Activated CD4-positive, alpha-beta T cell treated with anti-CD3 and anti-CD28 coated beads, Interleukin-2, amount 10 ng/mL, durations not matched to agents 24 days and 14 days (primary cell): ENCODE results near the gene SCAF11. TPM values are rescaled to one million over a fixed set of nuclear protein-coding genes. Genes with fewer than 3 reads are reported as not detected.

Source experiments
- DNase-seq: peaks from one replicate; pipeline ENCODE4 v3.0.0; 2022
- H3K27ac Mint-ChIP-seq: one replicate; pipeline ENCODE4 v1.8.0; 2022; ENCODE audit warnings: mild to moderate bottlenecking, mixed read lengths
- H3K27me3 Mint-ChIP-seq: one replicate; pipeline ENCODE4 v1.8.0; 2022; ENCODE audit warnings: mixed read lengths
- H3K36me3 Mint-ChIP-seq: one replicate; pipeline ENCODE4 v1.8.0; 2022; ENCODE audit warnings: low read depth, mild to moderate bottlenecking, mixed read lengths
- H3K4me1 Mint-ChIP-seq: one replicate; pipeline ENCODE4 v1.8.0; 2021; ENCODE audit warnings: mixed read lengths
- H3K4me3 Mint-ChIP-seq: one replicate; pipeline ENCODE4 v1.8.0; 2022; ENCODE audit warnings: mild to moderate bottlenecking, moderate library complexity, mixed read lengths
- H3K9me3 Mint-ChIP-seq: one replicate; pipeline ENCODE4 v1.8.0; 2021; ENCODE audit warnings: mixed read lengths
- intact Hi-C: fragments of 100-400 bp; cut with micrococcal nuclease; formaldehyde crosslinking; loops from one replicate; pipeline ENCODE4 v1.15.1; 2023
- total RNA-seq: library from RNA; stranded (reverse); gene quantifications from 2 replicates; pipeline ENCODE4 v1.2.3, GENCODE V29; 2022

The SCAF11 gene
- total RNA-seq, 1 donor from 2014 or later = 140 TPM

DNA sequence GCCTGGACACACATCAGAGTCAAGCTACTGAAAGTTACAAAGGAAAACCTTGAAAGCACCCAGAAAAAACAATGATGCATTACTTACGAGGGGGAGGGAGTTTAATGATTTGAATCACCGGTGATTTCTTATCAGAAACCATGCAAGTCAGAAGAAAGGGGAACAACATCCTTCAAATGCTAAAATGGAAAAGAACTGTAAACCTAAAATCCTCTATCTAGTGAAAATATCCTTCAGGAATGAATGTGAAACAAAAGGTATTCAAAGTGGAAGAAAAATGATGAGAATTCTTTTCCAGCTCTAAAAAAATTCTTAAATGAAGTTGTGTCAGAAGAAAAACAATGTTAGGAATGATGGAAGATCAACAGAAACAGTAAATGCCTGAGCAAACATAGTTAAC is 16.8 kb downstream of the SCAF11 start:
- H3K4me1 Mint-ChIP-seq = peaks cover 46% of the 10 kb centered on the region

DNA sequence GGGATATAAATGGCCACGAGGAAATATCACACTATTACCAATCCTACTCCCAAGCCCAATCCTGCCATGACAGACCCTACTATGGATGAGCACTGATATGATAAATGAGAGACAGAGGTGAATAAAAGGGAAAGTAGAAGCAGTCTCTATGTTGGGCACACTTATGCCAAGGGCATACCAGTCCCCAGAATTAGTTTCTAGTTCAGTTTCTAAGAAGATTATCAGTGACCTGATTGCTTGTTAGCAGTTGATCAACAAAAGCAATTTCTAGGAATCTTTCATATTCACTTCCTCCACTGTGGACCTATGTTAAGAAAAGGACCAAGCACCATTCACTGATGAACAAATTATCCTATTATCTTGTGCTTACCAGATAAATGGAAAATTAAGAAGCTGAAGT is 20.0 kb downstream of the SCAF11 start:
- Mint-ChIP-seq H3K36me3 (peaks cover 51% of the 10 kb centered on the region), H3K27me3 (no peaks in the 10 kb centered on the region), H3K4me3 (no peak overlapping the region), H3K4me1 (peaks cover 34% of the 10 kb centered on the region), H3K27ac (no peak overlapping the region), H3K9me3 (peaks cover 9% of the 10 kb centered on the region)
- DNase-seq = no peak
- intact Hi-C loops = no loop called here

More for the DNA sequence above, 16.8 kb downstream of the SCAF11 start:
- peak overlapping the region; percentile 34 for H3K27ac Mint-ChIP-seq
- H3K4me3 Mint-ChIP-seq = no peak overlapping the region
- no peaks in the 10 kb centered on the region for H3K27me3 Mint-ChIP-seq
- DNase-seq = no peak
- H3K9me3 Mint-ChIP-seq = peaks cover 9% of the 10 kb centered on the region
- peaks cover 50% of the 10 kb centered on the region for H3K36me3 Mint-ChIP-seq
- intact Hi-C loops = no loop called here

DNA sequence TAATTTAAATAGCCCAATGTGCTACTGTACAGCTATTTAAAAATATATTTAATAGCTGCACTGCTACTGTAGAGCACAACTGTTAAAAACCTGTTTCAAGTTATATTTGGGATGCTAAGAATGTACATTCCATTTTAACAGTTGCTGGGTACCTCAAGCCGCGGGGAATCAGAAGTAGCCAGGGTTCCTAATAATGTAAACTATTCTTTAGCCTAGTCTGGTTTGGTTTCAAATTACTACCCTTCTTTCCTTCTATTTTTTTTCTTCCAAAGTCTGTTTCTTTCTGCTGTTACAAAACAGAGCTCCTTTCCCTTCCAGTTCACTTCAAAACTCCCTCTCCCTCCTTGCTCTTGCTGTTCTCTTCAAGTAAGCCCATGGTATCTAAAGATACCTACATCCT is 21.3 kb downstream of the SCAF11 start:
- H3K36me3 Mint-ChIP-seq = peaks cover 48% of the 10 kb centered on the region
- no peak for DNase-seq

DNA sequence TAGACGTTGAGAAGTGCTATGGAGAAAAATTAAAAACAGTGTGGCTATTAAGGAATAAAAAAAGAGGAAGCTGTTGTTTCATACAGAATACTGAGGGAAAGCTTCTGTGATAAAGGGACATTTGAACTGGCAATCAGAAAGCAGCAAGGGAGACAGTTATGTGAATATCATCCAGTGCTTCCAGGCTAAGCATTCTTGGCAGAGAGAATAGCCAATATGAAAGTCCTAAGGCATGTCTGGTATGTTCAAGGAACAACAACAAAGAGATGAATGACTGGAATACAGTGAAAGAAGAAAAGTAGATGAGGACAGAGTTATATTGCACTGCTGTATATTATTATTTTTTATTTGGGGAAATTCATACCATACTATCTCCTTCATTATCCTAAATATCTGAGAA is 23.9 kb downstream of the SCAF11 start:
- no peaks in the 10 kb centered on the region for H3K27me3 Mint-ChIP-seq
- no peak overlapping the region for H3K4me3 Mint-ChIP-seq
- peaks cover 4% of the 10 kb centered on the region for H3K9me3 Mint-ChIP-seq
- H3K4me1 Mint-ChIP-seq = peaks cover 23% of the 10 kb centered on the region
- H3K36me3 Mint-ChIP-seq = peaks cover 47% of the 10 kb centered on the region
- no peak overlapping the region for H3K27ac Mint-ChIP-seq
- no peak for DNase-seq
- intact Hi-C loops = no loop called here

More for the DNA sequence above, 21.3 kb downstream of the SCAF11 start:
- no peaks in the 10 kb centered on the region for H3K27me3 Mint-ChIP-seq
- peak overlapping the region; percentile 57 for H3K27ac Mint-ChIP-seq
- H3K4me3 Mint-ChIP-seq = no peak overlapping the region
- H3K9me3 Mint-ChIP-seq = peaks cover 9% of the 10 kb centered on the region
- H3K4me1 Mint-ChIP-seq = peaks cover 35% of the 10 kb centered on the region
- intact Hi-C loops = no loop called here

DNA sequence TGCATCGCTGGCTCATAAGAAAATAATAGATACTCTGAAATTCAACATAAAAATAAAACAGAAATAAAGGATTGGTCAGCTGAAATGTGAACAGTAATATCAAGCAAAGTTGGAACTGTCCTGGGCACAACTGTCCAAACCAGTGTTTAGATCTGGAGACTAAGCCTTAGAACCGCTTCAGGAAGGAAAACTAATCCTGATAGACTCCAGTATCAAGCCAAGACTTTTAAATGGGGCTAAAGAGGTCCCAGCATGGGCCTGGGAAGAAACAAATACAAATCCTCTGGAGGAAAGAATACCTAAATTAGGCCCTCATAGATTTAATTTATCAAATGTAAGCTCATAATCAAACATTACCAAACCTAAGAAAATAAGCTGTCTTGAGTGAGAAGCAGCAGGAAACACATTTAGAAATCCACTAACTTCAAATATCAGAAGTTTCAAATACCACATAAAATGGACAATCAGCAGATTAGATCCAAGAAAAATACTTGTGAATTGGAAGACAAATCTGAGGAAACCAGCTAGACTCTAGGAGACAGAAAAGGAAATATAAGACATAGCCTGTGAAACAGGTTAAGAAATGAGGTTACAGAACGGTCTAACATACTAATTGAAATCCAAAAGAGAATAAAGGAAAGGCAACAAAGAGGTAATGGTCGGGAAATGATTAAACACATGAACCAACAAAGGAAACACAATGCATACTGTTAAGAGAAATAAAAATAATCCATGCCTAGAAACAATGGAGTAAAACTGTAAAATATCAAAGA is 27.6 kb downstream of the SCAF11 start:
- Mint-ChIP-seq H3K4me3 (no peak overlapping the region), H3K36me3 (peaks cover 52% of the 10 kb centered on the region), H3K27ac (no peak overlapping the region), H3K9me3 (no peaks in the 10 kb centered on the region), H3K4me1 (peaks cover 12% of the 10 kb centered on the region), H3K27me3 (no peaks in the 10 kb centered on the region)
- no peak for DNase-seq
- intact Hi-C loops = no loop called here

DNA sequence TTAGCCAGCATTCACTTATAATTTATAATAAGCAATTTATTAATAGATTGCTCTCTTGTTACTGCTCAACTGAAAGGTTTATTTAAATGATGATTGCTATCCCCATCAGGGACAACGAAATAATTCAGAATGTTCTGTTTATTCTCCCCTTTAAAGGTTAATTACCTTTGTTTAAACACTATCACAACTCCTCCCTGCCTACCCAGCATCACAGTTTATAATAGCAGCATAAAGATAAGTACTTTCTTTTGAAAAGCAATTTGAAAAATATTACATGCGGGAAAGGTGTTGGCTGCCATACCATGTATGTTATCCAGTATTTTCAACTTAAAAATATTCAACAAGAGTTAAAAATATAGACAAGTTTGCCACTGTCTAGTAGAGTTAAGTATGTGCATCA is 30.6 kb downstream of the SCAF11 start:
- H3K27ac Mint-ChIP-seq = no peak overlapping the region
- no peak for DNase-seq
- no peaks in the 10 kb centered on the region for H3K9me3 Mint-ChIP-seq
- H3K36me3 Mint-ChIP-seq = peaks cover 48% of the 10 kb centered on the region
- peaks cover 5% of the 10 kb centered on the region for H3K4me1 Mint-ChIP-seq
- intact Hi-C loops = no loop called here
- H3K4me3 Mint-ChIP-seq = no peak overlapping the region
- H3K27me3 Mint-ChIP-seq = no peaks in the 10 kb centered on the region

DNA sequence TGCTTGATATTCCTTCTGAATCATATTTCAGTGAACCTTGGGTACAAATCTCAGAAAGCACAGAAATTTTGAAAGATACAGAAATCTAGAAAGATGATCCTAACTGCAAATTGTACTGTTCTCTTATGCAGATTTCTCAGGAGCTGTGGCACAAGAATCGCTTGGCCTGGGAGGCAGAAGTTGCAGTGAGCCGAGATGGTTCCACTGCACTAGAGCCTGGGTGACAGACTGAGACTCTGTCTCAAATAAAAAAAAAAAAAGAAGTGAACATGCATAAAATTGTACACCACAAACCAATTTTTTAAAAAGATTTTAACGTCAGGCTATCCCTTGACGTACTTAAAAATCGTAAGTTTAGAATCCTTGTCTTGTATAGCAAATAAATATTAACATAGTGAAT is 31.3 kb downstream of the SCAF11 start:
- Mint-ChIP-seq H3K27me3 (no peaks in the 10 kb centered on the region), H3K9me3 (no peaks in the 10 kb centered on the region), H3K4me1 (peaks cover 4% of the 10 kb centered on the region), H3K36me3 (peaks cover 45% of the 10 kb centered on the region), H3K27ac (no peak overlapping the region), H3K4me3 (no peak overlapping the region)
- DNase-seq = no peak
- intact Hi-C loops = no loop called here

DNA sequence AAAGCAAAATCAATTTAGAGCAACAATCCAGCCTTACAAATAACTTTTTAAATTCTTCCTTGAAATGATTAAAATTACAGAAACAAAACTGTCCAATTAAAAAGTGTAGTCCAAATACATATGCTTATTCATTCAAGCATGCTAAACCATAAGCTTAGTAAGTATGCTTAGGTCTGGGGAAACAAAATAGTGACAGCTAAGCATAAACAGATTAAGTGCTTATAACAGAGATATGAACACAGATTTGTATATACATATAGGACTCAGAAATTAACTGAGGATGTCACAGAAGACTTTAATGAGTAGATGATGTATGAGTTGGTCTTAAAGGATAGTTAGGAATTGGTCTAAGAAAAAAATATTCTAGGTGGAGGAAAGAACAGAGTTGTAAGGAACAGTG is 41.8 kb downstream of the SCAF11 start:
- H3K27ac Mint-ChIP-seq = no peak overlapping the region
- intact Hi-C loops = no loop called here

DNA sequence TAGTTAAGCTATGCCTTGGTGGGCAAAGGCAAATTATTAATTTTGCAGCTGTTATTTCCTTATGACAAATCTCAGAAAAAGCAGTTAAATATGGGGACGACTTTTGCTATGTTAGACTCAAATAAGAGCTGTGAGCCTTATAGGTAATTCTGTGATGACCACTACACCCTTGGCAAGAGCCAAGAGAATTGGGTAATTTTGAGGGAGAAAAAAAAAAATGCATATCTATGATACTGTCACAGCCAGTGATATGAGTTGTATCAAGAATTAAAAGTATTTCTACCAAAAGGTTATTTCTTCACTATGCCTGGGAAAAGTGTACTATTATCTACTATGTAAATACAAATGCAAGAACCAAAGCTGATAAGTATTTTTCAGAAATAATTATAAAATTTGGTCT is 43.9 kb downstream of the SCAF11 start:
- Mint-ChIP-seq H3K27ac (no peak overlapping the region), H3K4me3 (no peak overlapping the region), H3K27me3 (no peaks in the 10 kb centered on the region), H3K36me3 (peaks cover 68% of the 10 kb centered on the region), H3K4me1 (peaks cover 3% of the 10 kb centered on the region), H3K9me3 (peaks cover 10% of the 10 kb centered on the region)
- no peak for DNase-seq
- intact Hi-C loops = no loop called here

More for the DNA sequence above, 41.8 kb downstream of the SCAF11 start:
- Mint-ChIP-seq H3K27me3 (no peaks in the 10 kb centered on the region), H3K36me3 (peaks cover 56% of the 10 kb centered on the region), H3K9me3 (no peaks in the 10 kb centered on the region), H3K4me1 (peaks cover 3% of the 10 kb centered on the region), H3K4me3 (no peak overlapping the region)
- no peak for DNase-seq

DNA sequence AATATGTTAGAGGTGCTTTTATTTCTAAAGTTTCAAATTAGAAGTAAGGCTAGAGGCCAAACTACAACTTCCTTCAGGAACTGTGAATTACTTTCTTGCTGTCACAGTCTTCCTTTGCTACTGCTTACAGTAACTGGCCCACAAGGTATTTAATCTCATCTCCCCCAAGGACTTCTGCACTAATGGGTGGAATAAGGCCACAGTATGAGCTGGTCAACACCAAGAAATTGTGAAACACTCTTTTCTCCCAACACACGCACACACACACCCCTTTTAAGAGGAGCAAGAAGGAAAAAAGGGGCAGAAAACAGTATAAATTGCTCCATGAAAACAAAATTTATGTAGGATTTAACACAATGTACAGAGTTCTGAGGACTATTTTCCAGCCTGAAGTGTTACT is 45.6 kb downstream of the SCAF11 start:
- Mint-ChIP-seq H3K27ac (peak overlapping the region; percentile 5), H3K4me3 (no peak overlapping the region), H3K4me1 (peaks cover 3% of the 10 kb centered on the region), H3K36me3 (peaks cover 74% of the 10 kb centered on the region), H3K27me3 (no peaks in the 10 kb centered on the region), H3K9me3 (peaks cover 11% of the 10 kb centered on the region)
- intact Hi-C loops = no loop called here
- DNase-seq = no peak

DNA sequence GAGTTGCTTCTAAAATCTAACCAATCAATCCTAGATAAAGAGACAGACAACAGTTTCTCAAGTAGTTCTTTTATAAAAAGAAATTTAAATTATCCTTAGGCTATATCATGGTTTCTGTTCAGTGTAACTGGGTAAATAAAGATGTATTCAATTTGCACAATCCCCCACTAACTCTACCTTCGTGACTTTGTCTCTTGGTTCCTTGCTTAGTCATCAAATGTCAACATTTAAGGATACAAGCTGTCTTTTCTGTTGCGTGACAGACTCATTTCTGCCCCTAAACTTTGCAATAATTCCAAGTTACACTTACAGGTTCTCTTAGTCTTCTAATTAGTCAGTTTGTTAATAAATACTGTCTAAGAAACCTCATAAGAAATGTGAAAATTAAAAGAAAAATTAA is 50.6 kb downstream of the SCAF11 start:
- Mint-ChIP-seq H3K27ac (no peak overlapping the region), H3K4me1 (peaks cover 4% of the 10 kb centered on the region), H3K4me3 (no peak overlapping the region), H3K27me3 (no peaks in the 10 kb centered on the region), H3K36me3 (peaks cover 53% of the 10 kb centered on the region), H3K9me3 (peaks cover 11% of the 10 kb centered on the region)
- intact Hi-C loops = no loop called here
- DNase-seq = no peak

DNA sequence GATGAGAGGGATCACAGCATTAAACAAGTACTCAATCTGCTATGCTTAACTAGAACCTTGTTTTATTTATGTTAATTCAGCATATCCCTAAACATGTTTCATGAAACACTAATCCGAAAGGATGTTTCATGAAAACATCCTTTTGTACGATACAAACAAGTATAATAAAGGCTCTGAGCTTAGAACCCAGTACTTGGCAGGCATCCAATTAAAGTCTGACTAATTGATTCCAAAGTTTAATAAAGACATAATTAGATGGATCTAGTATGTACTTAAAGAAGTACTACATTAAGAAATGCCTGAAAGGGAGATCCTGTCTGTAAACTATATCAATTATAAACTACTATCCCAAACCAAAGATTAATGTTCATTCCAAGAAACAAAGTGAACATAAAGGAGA is 51.8 kb downstream of the SCAF11 start:
- no peak overlapping the region for H3K27ac Mint-ChIP-seq
- peaks cover 42% of the 10 kb centered on the region for H3K36me3 Mint-ChIP-seq
- peaks cover 11% of the 10 kb centered on the region for H3K9me3 Mint-ChIP-seq
- H3K27me3 Mint-ChIP-seq = no peaks in the 10 kb centered on the region
- H3K4me1 Mint-ChIP-seq = peaks cover 4% of the 10 kb centered on the region
- H3K4me3 Mint-ChIP-seq = no peak overlapping the region
- DNase-seq = no peak
- intact Hi-C loops = no loop called here

DNA sequence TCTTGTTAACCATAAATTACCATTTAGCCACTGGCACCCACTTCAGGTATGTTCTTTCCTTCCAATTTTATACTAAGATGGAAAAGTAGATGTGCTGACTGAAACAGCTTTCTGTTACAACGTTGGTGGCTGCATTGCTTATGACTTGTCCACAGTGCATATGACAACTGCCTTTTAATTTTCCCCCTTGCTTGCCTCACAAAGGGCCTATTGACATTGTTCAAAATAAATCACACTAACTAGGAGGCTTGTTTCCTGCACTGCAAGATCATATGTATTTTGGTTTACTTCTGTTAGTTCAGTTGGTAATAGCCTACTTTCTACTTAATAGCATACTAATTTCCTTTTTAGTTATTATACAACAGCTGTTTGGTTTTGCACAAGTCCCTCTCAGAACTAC is 55.4 kb downstream of the SCAF11 start:
- Mint-ChIP-seq H3K27me3 (no peaks in the 10 kb centered on the region), H3K4me1 (peaks cover 4% of the 10 kb centered on the region)
- intact Hi-C loops = no loop called here

DNA sequence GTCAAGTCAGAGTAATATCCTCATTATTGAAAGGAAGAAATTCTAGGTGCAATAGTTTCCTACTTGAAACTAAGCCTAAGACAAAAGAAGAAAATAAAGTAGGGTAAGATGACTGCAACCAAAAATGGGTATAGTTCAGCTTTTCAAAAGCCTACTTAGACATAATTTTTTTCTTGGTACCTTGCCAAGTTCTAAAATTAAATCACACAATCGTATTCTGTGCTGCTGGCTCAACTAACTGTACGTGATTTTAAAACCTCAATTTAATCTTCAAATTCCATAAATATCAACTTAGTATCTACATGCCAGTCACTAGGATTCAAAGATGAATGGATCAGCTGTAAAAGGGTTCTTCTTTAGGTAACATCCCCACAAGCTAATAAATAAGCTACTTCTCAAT is 56.9 kb downstream of the SCAF11 start:
- H3K4me3 Mint-ChIP-seq = no peak overlapping the region
- intact Hi-C loops = no loop called here
- peaks cover 33% of the 10 kb centered on the region for H3K36me3 Mint-ChIP-seq
- no peak for DNase-seq
- H3K4me1 Mint-ChIP-seq = peaks cover 4% of the 10 kb centered on the region
- H3K27me3 Mint-ChIP-seq = no peaks in the 10 kb centered on the region
- no peaks in the 10 kb centered on the region for H3K9me3 Mint-ChIP-seq
- H3K27ac Mint-ChIP-seq = no peak overlapping the region

More for the DNA sequence above, 55.4 kb downstream of the SCAF11 start:
- peaks cover 32% of the 10 kb centered on the region for H3K36me3 Mint-ChIP-seq
- no peaks in the 10 kb centered on the region for H3K9me3 Mint-ChIP-seq
- no peak overlapping the region for H3K27ac Mint-ChIP-seq
- no peak overlapping the region for H3K4me3 Mint-ChIP-seq
- DNase-seq = no peak

DNA sequence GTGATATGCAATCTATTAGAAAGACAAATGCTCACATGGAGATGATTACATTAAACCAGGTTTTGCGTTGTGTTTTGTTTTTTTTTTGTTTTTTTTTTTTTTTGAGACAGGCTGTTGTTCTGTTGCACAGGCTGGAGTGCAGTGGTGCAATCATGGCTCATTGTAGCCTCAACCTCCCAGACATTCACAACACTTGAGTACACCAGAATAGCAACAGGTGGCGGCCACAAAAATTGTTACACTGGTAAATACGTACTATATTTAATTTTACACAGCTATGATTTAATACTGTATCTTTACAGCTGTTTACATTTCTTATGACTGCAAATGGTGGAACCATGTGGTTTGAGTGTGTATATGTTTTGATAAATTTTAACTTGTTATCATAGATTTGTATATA is 60.0 kb downstream of the SCAF11 start:
- Mint-ChIP-seq H3K4me3 (no peak overlapping the region), H3K36me3 (peaks cover 48% of the 10 kb centered on the region), H3K27ac (no peak overlapping the region), H3K4me1 (peaks cover 3% of the 10 kb centered on the region), H3K9me3 (no peaks in the 10 kb centered on the region), H3K27me3 (no peaks in the 10 kb centered on the region)
- peak; percentile 5 for DNase-seq
- intact Hi-C loops = no loop called here
